GM12878 (cell line): ENCODE results near the gene SLC22A23. TPM values are rescaled to one million over a fixed set of nuclear protein-coding genes. Genes with fewer than 3 reads are reported as not detected.

ENCODE experiments used
- ATAC-seq: fragments of 200-7000 bp; cut with Tn5 transposase; 3 replicates; pipeline ENCODE4 v1.9.1; 2020; ENCODE audit warnings: mild to moderate bottlenecking, moderate library complexity
- BruUV-seq: library from RNA; stranded (reverse); fragments of 400-500 nt; replicated peaks from 2 replicates; lab custom pipeline; 2021; lab: Mats Ljungman, UMichigan
- CTCF ChIA-PET: fragments of 300-600 bp; sonication (Branson Sonifier 250); formaldehyde crosslinking; extraction: SDS; loops from one replicate; lab custom pipeline; 2021; ENCODE audit warnings: inconsistent platforms; lab: Yijun Ruan, JAX
- POLR2A ChIA-PET: fragments of 350-600 bp; formaldehyde crosslinking; extraction: SDS; loops from one replicate; lab custom pipeline; 2021; ENCODE audit warnings: inconsistent platforms; lab: Charles Lee
- RAD21 ChIA-PET: fragments of 300-600 bp; sonication (Branson Sonifier 250); formaldehyde crosslinking; loops from one replicate; lab custom pipeline; 2023; ENCODE audit warnings: antibody characterized with exemption; ENCODE audit not compliant: unreplicated experiment; lab: Charles Lee
- SMC1A ChIA-PET: fragments of 300-600 bp; sonication (Branson Sonifier 250); formaldehyde crosslinking; loops from one replicate; lab custom pipeline; 2023; ENCODE audit not compliant: unreplicated experiment, uncharacterized antibody; lab: Charles Lee
- DNase-seq: peaks from one replicate; pipeline ENCODE4 v3.0.0-alpha.2; 2011; ENCODE audit warnings: low read depth, low spot score
- FAIRE-seq: peaks from 3 replicates; lab custom pipeline; 2011; peaks lifted over from hg19 to GRCh38; lab: Jason Lieb, UNC
- H2AFZ ChIP-seq: 2 replicates; pipeline ENCODE4 v1.6.0; 2011; ENCODE audit warnings: low read depth, low read length, control low read depth; ENCODE audit not compliant: control insufficient read depth
- H3K27ac ChIP-seq: 2 replicates; pipeline ENCODE4 v1.5.1; 2011; ENCODE audit warnings: control low read depth; ENCODE audit not compliant: control insufficient read depth, insufficient read depth
- H3K27me3 ChIP-seq, 2 experiments: replicated peaks in 1 of 2; 2 replicates each; pipeline versions ENCODE4 v1.6.0 to v1.6.1; 2011; ENCODE audit warnings: low read length in 1 of 2; ENCODE audit not compliant: control insufficient read depth in 2 of 2, insufficient read depth in 2 of 2
- H3K36me3 ChIP-seq, 2 experiments: 2 replicates each; pipeline ENCODE4 v1.5.1; 2011; ENCODE audit warnings: low read length in 1 of 2; ENCODE audit not compliant: control insufficient read depth in 2 of 2, insufficient read depth in 2 of 2
- H3K4me1 ChIP-seq: 2 replicates; pipeline ENCODE4 v1.6.1; 2011; ENCODE audit warnings: mild to moderate bottlenecking, low read length, moderate library complexity, mixed read lengths; ENCODE audit not compliant: control insufficient read depth, insufficient read depth
- H3K4me2 ChIP-seq: 2 replicates; pipeline ENCODE4 v1.6.0; 2011; ENCODE audit warnings: control low read depth; ENCODE audit not compliant: control insufficient read depth, insufficient read depth
- H3K4me3 ChIP-seq: fragments of 200-600 bp; sonication (generic); 2 replicates; pipeline ENCODE4 v1.5.1; 2016
- H3K79me2 ChIP-seq: 2 replicates; pipeline ENCODE4 v1.6.0; 2011; ENCODE audit warnings: low read length; ENCODE audit not compliant: control insufficient read depth, insufficient read depth
- H3K9ac ChIP-seq: 2 replicates; pipeline ENCODE4 v1.8.0; 2011; ENCODE audit warnings: low read length, control low read depth, mixed read lengths; ENCODE audit not compliant: control insufficient read depth, insufficient read depth
- H3K9me3 ChIP-seq: replicated peaks from 3 replicates; pipeline ENCODE4 v1.5.1; 2011; ENCODE audit warnings: mild to moderate bottlenecking, low read length; ENCODE audit not compliant: control insufficient read depth, insufficient read depth
- H4K20me1 ChIP-seq: 2 replicates; pipeline ENCODE4 v1.6.0; 2011; ENCODE audit not compliant: control insufficient read depth, insufficient read depth
- ATF7 ChIP-seq: fragments of 450-650 bp; IDR thresholded peaks from 2 replicates; pipeline ENCODE4 v1.6.1; 2016; ENCODE audit warnings: low read depth, mild to moderate bottlenecking
- CHD1 ChIP-seq: IDR thresholded peaks from 2 replicates; pipeline ENCODE4 v1.6.1; 2012; ENCODE audit warnings: low read depth, low read length, improper control_type of control experiment
- DPF2 ChIP-seq: fragments of 450-650 bp; IDR thresholded peaks from 2 replicates; pipeline ENCODE4 v1.6.1; 2017; ENCODE audit warnings: mild to moderate bottlenecking
- LARP7 ChIP-seq: fragments of 450-650 bp; IDR thresholded peaks from 2 replicates; pipeline ENCODE4 v1.6.1; 2017; ENCODE audit warnings: mild to moderate bottlenecking
- PAX5 ChIP-seq: IDR thresholded peaks from 2 replicates; pipeline ENCODE4 v1.6.1; 2011; ENCODE audit warnings: low read depth, low read length, borderline replicate concordance
- SMAD1 ChIP-seq: fragments of 450-650 bp; IDR thresholded peaks from 2 replicates; pipeline ENCODE4 v1.6.1; 2018; ENCODE audit warnings: mild to moderate bottlenecking, low read depth; ENCODE audit not compliant: partially characterized antibody
- SMAD5 ChIP-seq: IDR thresholded peaks from 2 replicates; pipeline ENCODE4 v1.6.1; 2016; ENCODE audit warnings: antibody characterized with exemption, low read depth
- SPI1 ChIP-seq: IDR thresholded peaks from 2 replicates; pipeline ENCODE4 v1.6.1; 2011; ENCODE audit warnings: low read depth, mild to moderate bottlenecking, low read length, moderate library complexity, borderline replicate concordance; ENCODE audit not compliant: insufficient read depth
- TBL1XR1 ChIP-seq: IDR thresholded peaks from 2 replicates; pipeline ENCODE4 v1.6.1; 2012; ENCODE audit warnings: low read depth, low read length, improper control_type of control experiment
- YBX1 ChIP-seq: fragments of 450-650 bp; IDR thresholded peaks from 2 replicates; pipeline ENCODE4 v1.6.1; 2016; ENCODE audit warnings: antibody characterized with exemption
- WGBS: methylation state at CpG from one replicate; pipeline ENCODE4 v1.1.6; 2016; ENCODE audit warnings: low lambda C conversion rate; ENCODE audit not compliant: insufficient replicate concordance, insufficient coverage; ENCODE audit errors: missing lambda C conversion rate; 5-methylcytosine and 5-hydroxymethylcytosine counted together
- in situ Hi-C: fragments of 300-500 bp; cut with MboI; formaldehyde crosslinking; loops from 9 replicates; pipeline ENCODE4 v1.14.3; 2018; ENCODE audit warnings: mixed read lengths
- intact Hi-C: fragments of 100-400 bp; cut with micrococcal nuclease; formaldehyde crosslinking; loops from one replicate; pipeline ENCODE4 v1.14.2; 2022; ENCODE audit not compliant: unreplicated experiment
- polyA plus RNA-seq, 11 experiments: library from polyadenylated mRNA; depleted of rRNA in 4 of 11; unstranded in 6 of 11; stranded (reverse) in 5 of 11; fragments of >200 nt; fragmentation: Nextera tagmentation in 4 of 11; fragmentation: Illumina TruSeq in 1 of 11; extraction: Ambion mirVana in 4 of 11; extraction: Trizol in 1 of 11; gene quantifications; 1 replicate in 1 of 11; 2 replicates in 10 of 11; pipeline versions ENCODE4 v1.2.1 to v1.2.3, GENCODE V29; 2011 to 2016; ENCODE audit warnings: inconsistent platforms in 2 of 11, missing spikeins in 2 of 11, low read depth in 1 of 11
- total RNA-seq, 4 experiments: library from RNA; depleted of rRNA in 3 of 4; stranded (reverse); fragments of >200 nt in 3 of 4; fragmentation: Illumina TruSeq in 1 of 4; extraction: Trizol in 1 of 4; gene quantifications; 2 replicates each; pipeline versions ENCODE4 v1.2.1 to v1.2.3, GENCODE V29; 2013 to 2021
- TF ChIP-seq, protein P1 (sequence below): IDR thresholded peaks from 2 replicates; pipeline ENCODE4 v1.6.1; 2012; ENCODE audit warnings: low read length, inconsistent platforms
- TF ChIP-seq, protein P2 (sequence below): IDR thresholded peaks from 2 replicates; pipeline ENCODE4 v1.6.1; 2012; ENCODE audit warnings: low read depth, low read length, improper control_type of control experiment
- TF ChIP-seq, protein P3 (sequence below): fragments of 150-350 bp; IDR thresholded peaks from 2 replicates; pipeline ENCODE4 v1.6.1; 2016; ENCODE audit warnings: low read depth, low read length
- TF ChIP-seq, protein P4 (sequence below): fragments of 450-650 bp; formaldehyde crosslinking; IDR thresholded peaks from 2 replicates; pipeline ENCODE4 v1.5.0; 2022; ENCODE audit warnings: mild to moderate bottlenecking, missing genetic modification characterization

Gene SLC22A23
- total and polyA plus RNA-seq, 10 of the 15 experiments (the other 5 are each of a cell fraction or from before 2014, with no cell fraction given), result 0.20 to 2.4 (median 0.74) TPM

DNA sequence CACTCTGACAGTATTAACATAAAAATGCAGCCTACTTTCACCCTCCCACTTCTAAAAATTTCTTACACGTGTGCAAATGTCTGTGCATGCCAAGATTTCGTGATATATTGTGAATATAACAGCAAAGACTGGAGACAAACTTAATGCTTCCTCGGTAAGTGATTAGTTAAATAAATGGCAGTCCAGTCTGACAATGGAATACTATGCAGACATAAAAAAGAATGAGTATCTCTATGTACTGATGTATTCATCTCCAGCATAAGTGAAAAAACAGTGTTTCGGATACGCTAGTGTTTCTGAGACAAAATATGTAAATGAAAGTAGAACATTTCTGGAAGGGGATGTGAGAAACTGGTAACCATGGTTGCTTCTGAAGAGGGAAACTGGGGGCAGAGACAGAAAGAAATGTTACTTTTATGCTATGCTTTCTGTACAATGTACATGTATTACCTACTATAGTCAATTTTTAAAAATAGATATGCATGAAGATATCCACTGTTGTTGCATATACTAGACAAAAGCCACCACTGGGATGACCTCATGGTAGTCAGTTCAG, 7.0 kb downstream of the SLC22A23 start (continued):
- TF ChIP-seq, protein P1, sequence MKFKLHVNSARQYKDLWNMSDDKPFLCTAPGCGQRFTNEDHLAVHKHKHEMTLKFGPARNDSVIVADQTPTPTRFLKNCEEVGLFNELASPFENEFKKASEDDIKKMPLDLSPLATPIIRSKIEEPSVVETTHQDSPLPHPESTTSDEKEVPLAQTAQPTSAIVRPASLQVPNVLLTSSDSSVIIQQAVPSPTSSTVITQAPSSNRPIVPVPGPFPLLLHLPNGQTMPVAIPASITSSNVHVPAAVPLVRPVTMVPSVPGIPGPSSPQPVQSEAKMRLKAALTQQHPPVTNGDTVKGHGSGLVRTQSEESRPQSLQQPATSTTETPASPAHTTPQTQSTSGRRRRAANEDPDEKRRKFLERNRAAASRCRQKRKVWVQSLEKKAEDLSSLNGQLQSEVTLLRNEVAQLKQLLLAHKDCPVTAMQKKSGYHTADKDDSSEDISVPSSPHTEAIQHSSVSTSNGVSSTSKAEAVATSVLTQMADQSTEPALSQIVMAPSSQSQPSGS, result peak; percentile 49; the same call in 1 of the 2 replicates
- 0 out of 2 replicates have a peak, but pooled peaks have one; percentile 37 for TF ChIP-seq DPF2
- TF ChIP-seq SMAD5, result no peak
- no peak for TF ChIP-seq SMAD1
- TF ChIP-seq ATF7, result peak; percentile 42

DNA sequence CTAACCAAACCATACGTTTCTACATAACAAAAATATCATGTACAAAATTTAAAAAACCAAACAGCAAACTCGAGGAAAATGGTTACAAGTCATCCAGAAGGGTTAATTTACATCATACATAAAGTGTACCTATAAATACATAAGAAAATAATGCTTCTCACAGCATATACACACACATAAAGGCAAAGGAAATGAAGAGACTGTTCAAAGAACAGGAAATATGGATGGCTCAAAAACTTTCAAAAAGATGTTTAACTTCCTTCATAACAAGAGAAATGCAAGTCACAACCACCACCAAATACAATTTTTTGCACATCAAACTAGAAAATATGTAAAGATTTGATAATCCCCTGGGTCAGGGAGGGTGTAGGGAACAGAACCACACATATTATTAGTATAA, 7.5 kb downstream of the SLC22A23 start:
- 0% methylated on average over 2 of the region's 2 CpGs for WGBS
- SMC1A ChIA-PET, result interaction anchor here (0.7 to 1.6 kb wide), 4 partner anchors 13 to 38 kb away, joined by 3 to 5 read pairs (median 4); no protein-coding TSS in a partner anchor
- TF ChIP-seq YBX1 (no peak), CHD1 (no peak), PAX5 (no peak), TBL1XR1 (no peak), LARP7 (no peak), SPI1 (no peak)
- TF ChIP-seq, protein P2, sequence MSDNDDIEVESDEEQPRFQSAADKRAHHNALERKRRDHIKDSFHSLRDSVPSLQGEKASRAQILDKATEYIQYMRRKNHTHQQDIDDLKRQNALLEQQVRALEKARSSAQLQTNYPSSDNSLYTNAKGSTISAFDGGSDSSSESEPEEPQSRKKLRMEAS, result no peak
- TF ChIP-seq, protein P3, sequence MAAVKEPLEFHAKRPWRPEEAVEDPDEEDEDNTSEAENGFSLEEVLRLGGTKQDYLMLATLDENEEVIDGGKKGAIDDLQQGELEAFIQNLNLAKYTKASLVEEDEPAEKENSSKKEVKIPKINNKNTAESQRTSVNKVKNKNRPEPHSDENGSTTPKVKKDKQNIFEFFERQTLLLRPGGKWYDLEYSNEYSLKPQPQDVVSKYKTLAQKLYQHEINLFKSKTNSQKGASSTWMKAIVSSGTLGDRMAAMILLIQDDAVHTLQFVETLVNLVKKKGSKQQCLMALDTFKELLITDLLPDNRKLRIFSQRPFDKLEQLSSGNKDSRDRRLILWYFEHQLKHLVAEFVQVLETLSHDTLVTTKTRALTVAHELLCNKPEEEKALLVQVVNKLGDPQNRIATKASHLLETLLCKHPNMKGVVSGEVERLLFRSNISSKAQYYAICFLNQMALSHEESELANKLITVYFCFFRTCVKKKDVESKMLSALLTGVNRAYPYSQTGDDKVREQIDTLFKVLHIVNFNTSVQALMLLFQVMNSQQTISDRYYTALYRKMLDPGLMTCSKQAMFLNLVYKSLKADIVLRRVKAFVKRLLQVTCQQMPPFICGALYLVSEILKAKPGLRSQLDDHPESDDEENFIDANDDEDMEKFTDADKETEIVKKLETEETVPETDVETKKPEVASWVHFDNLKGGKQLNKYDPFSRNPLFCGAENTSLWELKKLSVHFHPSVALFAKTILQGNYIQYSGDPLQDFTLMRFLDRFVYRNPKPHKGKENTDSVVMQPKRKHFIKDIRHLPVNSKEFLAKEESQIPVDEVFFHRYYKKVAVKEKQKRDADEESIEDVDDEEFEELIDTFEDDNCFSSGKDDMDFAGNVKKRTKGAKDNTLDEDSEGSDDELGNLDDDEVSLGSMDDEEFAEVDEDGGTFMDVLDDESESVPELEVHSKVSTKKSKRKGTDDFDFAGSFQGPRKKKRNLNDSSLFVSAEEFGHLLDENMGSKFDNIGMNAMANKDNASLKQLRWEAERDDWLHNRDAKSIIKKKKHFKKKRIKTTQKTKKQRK, result no peak
- TF ChIP-seq, protein P4, sequence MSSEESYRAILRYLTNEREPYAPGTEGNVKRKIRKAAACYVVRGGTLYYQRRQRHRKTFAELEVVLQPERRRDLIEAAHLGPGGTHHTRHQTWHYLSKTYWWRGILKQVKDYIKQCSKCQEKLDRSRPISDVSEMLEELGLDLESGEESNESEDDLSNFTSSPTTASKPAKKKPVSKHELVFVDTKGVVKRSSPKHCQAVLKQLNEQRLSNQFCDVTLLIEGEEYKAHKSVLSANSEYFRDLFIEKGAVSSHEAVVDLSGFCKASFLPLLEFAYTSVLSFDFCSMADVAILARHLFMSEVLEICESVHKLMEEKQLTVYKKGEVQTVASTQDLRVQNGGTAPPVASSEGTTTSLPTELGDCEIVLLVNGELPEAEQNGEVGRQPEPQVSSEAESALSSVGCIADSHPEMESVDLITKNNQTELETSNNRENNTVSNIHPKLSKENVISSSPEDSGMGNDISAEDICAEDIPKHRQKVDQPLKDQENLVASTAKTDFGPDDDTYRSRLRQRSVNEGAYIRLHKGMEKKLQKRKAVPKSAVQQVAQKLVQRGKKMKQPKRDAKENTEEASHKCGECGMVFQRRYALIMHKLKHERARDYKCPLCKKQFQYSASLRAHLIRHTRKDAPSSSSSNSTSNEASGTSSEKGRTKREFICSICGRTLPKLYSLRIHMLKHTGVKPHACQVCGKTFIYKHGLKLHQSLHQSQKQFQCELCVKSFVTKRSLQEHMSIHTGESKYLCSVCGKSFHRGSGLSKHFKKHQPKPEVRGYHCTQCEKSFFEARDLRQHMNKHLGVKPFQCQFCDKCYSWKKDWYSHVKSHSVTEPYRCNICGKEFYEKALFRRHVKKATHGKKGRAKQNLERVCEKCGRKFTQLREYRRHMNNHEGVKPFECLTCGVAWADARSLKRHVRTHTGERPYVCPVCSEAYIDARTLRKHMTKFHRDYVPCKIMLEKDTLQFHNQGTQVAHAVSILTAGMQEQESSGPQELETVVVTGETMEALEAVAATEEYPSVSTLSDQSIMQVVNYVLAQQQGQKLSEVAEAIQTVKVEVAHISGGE (CRISPR knock-in tag), result no peak

More for the DNA sequence above, 7.5 kb downstream of the SLC22A23 start:
- BruUV-seq, result no TSS peak
- ChIA-PET CTCF (interaction anchor here (1.1 kb wide), 1 partner anchor 11 kb away, joined by 3 read pairs; no protein-coding TSS in a partner anchor), RAD21 (interaction anchor here (0.6 kb wide), 1 partner anchor 112 kb away, joined by 4 read pairs; no protein-coding TSS in a partner anchor), POLR2A (interaction anchor here (0.6 kb wide), 1 partner anchor 9 kb away, joined by 6 read pairs; no protein-coding TSS in a partner anchor)
- H3K27me3 ChIP-seq, result no peaks in the 10 kb centered on the region; a peak in 1 of 4 replicates
- no peak overlapping the region for H3K4me3 ChIP-seq
- in situ Hi-C loops (no loop called here), intact Hi-C loops (no loop called here)
- H4K20me1 ChIP-seq, result no peaks in the 10 kb centered on the region
- no peak overlapping the region for H3K4me2 ChIP-seq
- ATAC-seq (no peak), DNase-seq (no peak), FAIRE-seq (no peak)
- peaks cover 13% of the 10 kb centered on the region for H3K4me1 ChIP-seq
- H3K27ac ChIP-seq, result no peak overlapping the region
- H2AFZ ChIP-seq, result no peak overlapping the region
- no peaks in the 10 kb centered on the region; the same call in 2 of the 3 replicates for H3K9me3 ChIP-seq
- no peak overlapping the region for H3K9ac ChIP-seq
- no peaks in the 10 kb centered on the region for H3K79me2 ChIP-seq
- no peaks in the 10 kb centered on the region for H3K36me3 ChIP-seq
